ENCODE results near the gene DLK1.

DNA sequence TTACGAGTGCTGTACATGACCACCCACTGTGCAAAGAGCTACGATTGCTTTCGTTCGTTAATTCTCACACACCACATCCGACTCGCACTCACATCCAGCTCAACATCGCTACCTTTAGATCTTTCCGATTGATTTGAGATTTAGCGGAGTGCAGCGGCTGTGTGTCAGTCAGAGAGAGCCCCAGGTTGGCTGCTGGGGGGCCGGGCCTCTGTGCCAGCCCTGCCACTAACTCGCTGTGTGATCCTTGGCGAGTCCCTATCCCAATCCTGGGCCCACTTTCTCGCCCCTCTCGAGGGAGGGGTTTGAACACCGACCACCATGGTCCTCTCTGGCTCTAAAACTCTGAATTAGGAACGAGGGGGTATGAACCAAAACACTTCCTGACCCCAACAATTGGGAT is 8.6 kb downstream of the DLK1 start:
- TF ChIP-seq EZH2 (IDR thresholded peaks at IDR 0.05; ENCODE audit: insufficient read depth, poor library complexity, severe bottlenecking) (no peak), EZH2phosphoT487 (IDR thresholded peaks at IDR 0.05; ENCODE audit: insufficient read depth, low read depth) (no peak)

Data from GM23248 (cell line).